ENCODE measurements around the gene YOD1. TPM values are rescaled to one million over a fixed set of nuclear protein-coding genes. Genes with fewer than 3 reads are reported as not detected.

Gene YOD1
- polyA plus RNA-seq, 3 donors from 2014 or later, result 0.49 to 1.5 TPM; not detected in 1

- Mint-ChIP-seq H3K36me3 (peaks cover 4 to 27% (median 22%) of the 10 kb centered on the region in 3 donors), H3K4me1 (peaks cover 29 to 49% of the 10 kb centered on the region in 2 donors), H3K4me3 (no peak overlapping the region), H3K27me3 (ENCODE audit: low read depth in 3 of 3) (peaks cover 0 to 3% (median 3%) of the 10 kb centered on the region in 3 donors), H3K9me3 (peaks cover 0 to 3% (median 0%) of the 10 kb centered on the region in 6 donors), H3K27ac (no peak overlapping the region)
- no peak for DNase-seq
Observed at GRCh38 chr1:207067185-207067584, 16.2 kb upstream of the YOD1 start.

GRCh38 chr1:207064561-207064960 is 13.6 kb upstream of the YOD1 start:
- peaks cover 4 to 25% (median 17%) of the 10 kb centered on the region in 3 donors for H3K36me3 Mint-ChIP-seq
- no peak overlapping the region for H3K4me3 Mint-ChIP-seq
- H3K9me3 Mint-ChIP-seq, result no peaks in the 10 kb centered on the region
- peaks cover 13 to 26% of the 10 kb centered on the region in 2 donors for H3K4me1 Mint-ChIP-seq
- no peak for DNase-seq
- no peak overlapping the region for H3K27ac Mint-ChIP-seq
- H3K27me3 Mint-ChIP-seq (ENCODE audit: low read depth in 3 of 3), result peaks cover 0 to 3% (median 0%) of the 10 kb centered on the region in 3 donors

- peaks cover 0 to 5% (median 0%) of the 10 kb centered on the region in 3 donors for H3K27me3 Mint-ChIP-seq (ENCODE audit: low read depth in 3 of 3)
- H3K4me3 Mint-ChIP-seq, result peak overlapping the region in 4 of 5 donors; percentile 4 to 37 (median 27)
- no peak for DNase-seq
- H3K9me3 Mint-ChIP-seq, result no peaks in the 10 kb centered on the region
- peaks cover 12 to 18% of the 10 kb centered on the region in 2 donors for H3K4me1 Mint-ChIP-seq
- H3K36me3 Mint-ChIP-seq, result peaks cover 4 to 16% (median 11%) of the 10 kb centered on the region in 3 donors
- peak overlapping the region; percentile 10 to 72 (median 44) for H3K27ac Mint-ChIP-seq
Observed at GRCh38 chr1:207063014-207063413, 12.0 kb upstream of the YOD1 start.

- H3K27ac Mint-ChIP-seq, result peak overlapping the region in 1 of 6 donors; percentile 20
- no peaks in the 10 kb centered on the region for H3K9me3 Mint-ChIP-seq
- DNase-seq, result no peak
- peaks cover 12 to 18% of the 10 kb centered on the region in 2 donors for H3K4me1 Mint-ChIP-seq
- no peak overlapping the region for H3K4me3 Mint-ChIP-seq
- peaks cover 0 to 5% (median 0%) of the 10 kb centered on the region in 3 donors for H3K27me3 Mint-ChIP-seq (ENCODE audit: low read depth in 3 of 3)
- H3K36me3 Mint-ChIP-seq, result peaks cover 0 to 14% (median 6%) of the 10 kb centered on the region in 3 donors
Observed at GRCh38 chr1:207062058-207062457, 11.1 kb upstream of the YOD1 start.

GRCh38 chr1:207060596-207060995 is 9.6 kb upstream of the YOD1 start:
- Mint-ChIP-seq H3K27me3 (ENCODE audit: low read depth in 3 of 3) (peaks cover 0 to 8% (median 0%) of the 10 kb centered on the region in 3 donors), H3K36me3 (peaks cover 0 to 18% (median 5%) of the 10 kb centered on the region in 3 donors), H3K27ac (no peak overlapping the region), H3K9me3 (no peaks in the 10 kb centered on the region), H3K4me3 (no peak overlapping the region), H3K4me1 (peaks cover 12 to 18% of the 10 kb centered on the region in 2 donors)
- no peak for DNase-seq

- Mint-ChIP-seq H3K9me3 (no peaks in the 10 kb centered on the region), H3K27me3 (ENCODE audit: low read depth in 3 of 3) (peaks cover 0 to 8% (median 0%) of the 10 kb centered on the region in 3 donors), H3K4me3 (no peak overlapping the region), H3K27ac (no peak overlapping the region), H3K36me3 (peaks cover 0 to 18% (median 5%) of the 10 kb centered on the region in 3 donors), H3K4me1 (peaks cover 12 to 18% of the 10 kb centered on the region in 2 donors)
- DNase-seq, result no peak
Observed at GRCh38 chr1:207059881-207060280, 8.9 kb upstream of the YOD1 start.

- peak overlapping the region in 1 of 6 donors; percentile 18 for H3K27ac Mint-ChIP-seq
Observed at GRCh38 chr1:207058878-207059867, 8.2 kb upstream of the YOD1 start.

GRCh38 chr1:207058252-207058651 is 7.2 kb upstream of the YOD1 start:
- Mint-ChIP-seq H3K27me3 (ENCODE audit: low read depth in 3 of 3) (peaks cover 0 to 8% (median 0%) of the 10 kb centered on the region in 3 donors), H3K9me3 (no peaks in the 10 kb centered on the region), H3K4me1 (peaks cover 11 to 23% of the 10 kb centered on the region in 2 donors), H3K4me3 (no peak overlapping the region), H3K27ac (no peak overlapping the region), H3K36me3 (peaks cover 0 to 11% (median 0%) of the 10 kb centered on the region in 3 donors)
- no peak for DNase-seq

More at GRCh38 chr1:207058878-207059867, 8.2 kb upstream of the YOD1 start:
- Mint-ChIP-seq H3K36me3 (peaks cover 0 to 18% (median 4%) of the 10 kb centered on the region in 3 donors), H3K27me3 (ENCODE audit: low read depth in 3 of 3) (peaks cover 0 to 8% (median 0%) of the 10 kb centered on the region in 3 donors), H3K4me3 (no peak overlapping the region), H3K4me1 (peaks cover 12 to 25% of the 10 kb centered on the region in 2 donors), H3K9me3 (no peaks in the 10 kb centered on the region)
- DNase-seq, result no peak

DNA sequence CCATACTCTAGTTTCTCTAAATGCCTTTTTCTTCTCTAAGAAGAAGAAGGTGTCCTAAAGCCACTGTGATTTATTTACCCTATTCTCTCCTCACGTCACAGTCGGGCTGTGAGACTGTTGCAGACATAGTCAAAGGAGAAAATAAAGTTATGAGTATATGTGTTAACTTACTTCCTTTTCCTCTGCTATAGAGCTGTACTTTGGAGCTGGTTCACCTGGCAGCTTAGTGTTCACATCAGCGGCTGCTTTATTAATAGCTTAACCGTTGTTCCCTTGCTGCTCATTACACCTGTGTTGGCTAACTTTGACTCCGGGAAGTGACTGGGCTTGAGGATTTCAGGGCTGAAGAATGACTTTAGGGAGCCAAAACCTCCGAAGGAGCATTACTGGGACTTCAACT is 5.7 kb upstream of the YOD1 start:
- no peak overlapping the region for H3K27ac Mint-ChIP-seq
- H3K27me3 Mint-ChIP-seq (ENCODE audit: low read depth in 3 of 3), result peaks cover 0 to 10% (median 5%) of the 10 kb centered on the region in 3 donors
- H3K36me3 Mint-ChIP-seq, result peaks cover 0 to 7% (median 0%) of the 10 kb centered on the region in 3 donors
- H3K9me3 Mint-ChIP-seq, result no peaks in the 10 kb centered on the region
- peaks cover 17 to 29% of the 10 kb centered on the region in 2 donors for H3K4me1 Mint-ChIP-seq
- no peak for DNase-seq
- H3K4me3 Mint-ChIP-seq, result no peak overlapping the region

DNA sequence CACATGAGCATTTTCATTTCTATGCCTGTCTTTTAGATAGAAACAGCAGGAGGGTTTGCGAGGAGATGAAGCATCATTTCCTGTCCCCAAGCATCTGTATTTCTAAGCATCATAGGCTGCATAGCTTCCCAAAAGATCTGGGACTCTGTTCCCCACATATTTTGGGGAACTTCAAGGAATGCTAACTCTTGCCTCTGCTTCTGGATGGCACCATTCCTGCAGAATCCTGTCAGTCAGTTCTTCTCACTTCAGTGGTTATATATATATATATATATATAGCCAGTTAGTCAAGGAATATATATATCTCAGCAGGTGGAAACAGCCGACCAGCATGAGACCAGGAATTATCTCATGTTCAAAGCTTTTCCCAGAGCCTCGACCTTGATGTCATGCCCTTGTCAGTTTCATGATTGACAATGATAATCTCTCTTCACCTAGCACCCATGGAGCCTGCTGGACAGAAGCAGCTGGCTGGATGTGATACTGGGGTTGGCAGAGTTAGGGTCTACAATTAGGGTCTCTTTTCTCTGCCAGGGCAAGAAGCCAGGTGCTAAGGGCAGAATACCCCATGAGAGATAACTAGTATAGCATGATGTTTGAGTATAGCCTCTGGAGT is 4.5 kb upstream of the YOD1 start:
- Mint-ChIP-seq H3K4me1 (peaks cover 24 to 38% of the 10 kb centered on the region in 2 donors), H3K4me3 (no peak overlapping the region), H3K27me3 (ENCODE audit: low read depth in 3 of 3) (peaks cover 0 to 10% (median 5%) of the 10 kb centered on the region in 3 donors), H3K36me3 (peaks cover 0 to 4% (median 0%) of the 10 kb centered on the region in 3 donors), H3K9me3 (no peaks in the 10 kb centered on the region), H3K27ac (peak overlapping the region in 2 of 6 donors; percentile 1 to 34)
- no peak for DNase-seq

- Mint-ChIP-seq H3K4me3 (peak overlapping the region; percentile 48 to 100 (median 99)), H3K27me3 (ENCODE audit: low read depth in 3 of 3) (peaks cover 0 to 15% (median 9%) of the 10 kb centered on the region in 3 donors), H3K36me3 (peaks cover 0 to 4% (median 0%) of the 10 kb centered on the region in 3 donors), H3K27ac (peak overlapping the region in 5 of 6 donors; percentile 34 to 70 (median 60)), H3K4me1 (peaks cover 31 to 46% of the 10 kb centered on the region in 2 donors), H3K9me3 (no peaks in the 10 kb centered on the region)
- DNase-seq, result no peak
Observed at GRCh38 chr1:207054491-207054890, 3.5 kb upstream of the YOD1 start.

GRCh38 chr1:207052911-207053769 is 2.1 kb upstream of the YOD1 start, which contains the start of gene PFKFB2:
PFKFB2 (plus strand) TSS chr1:207053275; CDS start chr1:207054718, 1,443 bp downstream.
- DNase-seq, result peak; percentile 92 to 93 (median 93)
- Mint-ChIP-seq H3K4me1 (peaks cover 37 to 55% of the 10 kb centered on the region in 2 donors), H3K27me3 (ENCODE audit: low read depth in 3 of 3) (peaks cover 0 to 10% (median 9%) of the 10 kb centered on the region in 3 donors), H3K27ac (peak within 1 kb of the TSS; percentile 88 to 97 (median 94)), H3K4me3 (peak within 1 kb of the TSS; percentile 93 to 100 (median 99)), H3K9me3 (no peaks in the 10 kb centered on the region), H3K36me3 (peaks cover 0 to 8% (median 0%) of the 10 kb centered on the region in 3 donors)

All from immature natural killer cell (primary cell).